Keratinocyte (primary cell): ENCODE results near the gene NRBF2.

Experiments used
- EZH2 ChIP-seq: IDR thresholded peaks from one replicate; pipeline ENCODE4 v1.6.1; 2012; ENCODE audit warnings: inconsistent platforms, mild to moderate bottlenecking, low read length, moderate library complexity
- TF ChIP-seq, protein P1 (sequence below), 3 experiments: IDR thresholded peaks in 1 of 3; conservative IDR thresholded peaks in 1 of 3; optimal IDR thresholded peaks in 1 of 3; 2 replicates in 2 of 3; 3 replicates in 1 of 3; pipeline versions ENCODE3 to v1.5.1; 2011; ENCODE audit warnings: low read length in 3 of 3, mild to moderate bottlenecking in 3 of 3, moderate library complexity in 2 of 3, control low read depth in 1 of 3, inconsistent platforms in 1 of 3; ENCODE audit not compliant: insufficient read depth in 2 of 3; ENCODE audit errors: extremely low read depth in 1 of 3

DNA sequence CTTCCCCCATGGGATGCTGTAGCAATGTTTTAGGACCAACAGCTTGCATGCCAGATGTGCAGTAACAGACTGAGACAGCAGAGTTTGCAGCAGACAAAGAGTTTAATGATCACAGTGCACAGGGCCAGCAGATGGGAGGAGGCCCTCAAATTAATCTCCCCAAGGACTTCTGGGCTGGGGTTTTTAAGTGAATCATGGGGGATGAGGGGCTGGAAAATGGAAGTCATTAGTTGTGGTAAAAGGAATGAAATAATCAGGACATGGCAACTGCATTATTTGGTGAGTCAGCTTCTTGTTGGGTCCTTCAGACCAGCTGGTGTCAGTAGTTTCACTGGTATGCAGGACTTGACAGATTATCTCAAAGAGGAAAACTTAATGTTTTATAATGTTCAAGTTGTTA lies 12.6 kb upstream of the NRBF2 start:
- TF ChIP-seq, protein P1, sequence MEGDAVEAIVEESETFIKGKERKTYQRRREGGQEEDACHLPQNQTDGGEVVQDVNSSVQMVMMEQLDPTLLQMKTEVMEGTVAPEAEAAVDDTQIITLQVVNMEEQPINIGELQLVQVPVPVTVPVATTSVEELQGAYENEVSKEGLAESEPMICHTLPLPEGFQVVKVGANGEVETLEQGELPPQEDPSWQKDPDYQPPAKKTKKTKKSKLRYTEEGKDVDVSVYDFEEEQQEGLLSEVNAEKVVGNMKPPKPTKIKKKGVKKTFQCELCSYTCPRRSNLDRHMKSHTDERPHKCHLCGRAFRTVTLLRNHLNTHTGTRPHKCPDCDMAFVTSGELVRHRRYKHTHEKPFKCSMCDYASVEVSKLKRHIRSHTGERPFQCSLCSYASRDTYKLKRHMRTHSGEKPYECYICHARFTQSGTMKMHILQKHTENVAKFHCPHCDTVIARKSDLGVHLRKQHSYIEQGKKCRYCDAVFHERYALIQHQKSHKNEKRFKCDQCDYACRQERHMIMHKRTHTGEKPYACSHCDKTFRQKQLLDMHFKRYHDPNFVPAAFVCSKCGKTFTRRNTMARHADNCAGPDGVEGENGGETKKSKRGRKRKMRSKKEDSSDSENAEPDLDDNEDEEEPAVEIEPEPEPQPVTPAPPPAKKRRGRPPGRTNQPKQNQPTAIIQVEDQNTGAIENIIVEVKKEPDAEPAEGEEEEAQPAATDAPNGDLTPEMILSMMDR (optimal IDR thresholded peaks at IDR 0.05 in 1 of 3, IDR thresholded peaks at IDR 0.05 in 1 of 3, conservative IDR thresholded peaks at IDR 0.05 in 1 of 3; ENCODE audit: extremely low read depth in 1 of 3, insufficient read depth in 2 of 3, low read length in 3 of 3), result no peak
- TF ChIP-seq EZH2, result no peak
